HCT116 (cell line): ENCODE results near the gene MPC1.

Experiments used
- CEBPB ChIP-seq: IDR thresholded peaks from 2 replicates; pipeline ENCODE4 v1.6.1; 2012; ENCODE audit warnings: low read depth
- POLR2A ChIP-seq: IDR thresholded peaks from 2 replicates; pipeline ENCODE4 v1.7.0; 2011; ENCODE audit warnings: borderline replicate concordance; ENCODE audit not compliant: insufficient read depth, insufficient read length; ENCODE audit errors: extremely low read depth
- POLR2AphosphoS5 ChIP-seq: IDR thresholded peaks from 2 replicates; pipeline ENCODE4 v1.6.1; 2011; ENCODE audit warnings: mild to moderate bottlenecking, low read depth, low read length, moderate library complexity
- RAD21 ChIP-seq: IDR thresholded peaks from 2 replicates; pipeline ENCODE4 v1.6.1; 2012; ENCODE audit warnings: low read depth, mild to moderate bottlenecking
- SP1 ChIP-seq: IDR thresholded peaks from 2 replicates; pipeline ENCODE4 v1.6.1; 2012; ENCODE audit warnings: low read depth
- ZBTB33 ChIP-seq: IDR thresholded peaks from 2 replicates; pipeline ENCODE4 v1.6.1; 2011; ENCODE audit warnings: mild to moderate bottlenecking, low read length, moderate library complexity; ENCODE audit not compliant: insufficient replicate concordance; ENCODE audit errors: extremely low read depth
- TF ChIP-seq, protein P1 (sequence below): IDR thresholded peaks from 2 replicates; pipeline ENCODE4 v1.6.1; 2012; ENCODE audit warnings: low read depth
- TF ChIP-seq, protein P2 (sequence below), 3 experiments: fragments of 200-600 bp in 1 of 3; sonication (generic) in 1 of 3; IDR thresholded peaks in 2 of 3; conservative IDR thresholded peaks in 1 of 3; 2 replicates each; pipeline ENCODE4 v1.5.1; 2012 to 2017; ENCODE audit warnings: low read depth in 2 of 3, low read length in 2 of 3, antibody characterized with exemption in 1 of 3, borderline replicate concordance in 1 of 3, control low read depth in 1 of 3, mild to moderate bottlenecking in 1 of 3, mixed read lengths in 1 of 3, mixed run types in 1 of 3, moderate library complexity in 1 of 3; ENCODE audit not compliant: insufficient read depth in 1 of 3

- no peak for TF ChIP-seq ZBTB33
- TF ChIP-seq POLR2A, result no peak
- TF ChIP-seq, protein P1, sequence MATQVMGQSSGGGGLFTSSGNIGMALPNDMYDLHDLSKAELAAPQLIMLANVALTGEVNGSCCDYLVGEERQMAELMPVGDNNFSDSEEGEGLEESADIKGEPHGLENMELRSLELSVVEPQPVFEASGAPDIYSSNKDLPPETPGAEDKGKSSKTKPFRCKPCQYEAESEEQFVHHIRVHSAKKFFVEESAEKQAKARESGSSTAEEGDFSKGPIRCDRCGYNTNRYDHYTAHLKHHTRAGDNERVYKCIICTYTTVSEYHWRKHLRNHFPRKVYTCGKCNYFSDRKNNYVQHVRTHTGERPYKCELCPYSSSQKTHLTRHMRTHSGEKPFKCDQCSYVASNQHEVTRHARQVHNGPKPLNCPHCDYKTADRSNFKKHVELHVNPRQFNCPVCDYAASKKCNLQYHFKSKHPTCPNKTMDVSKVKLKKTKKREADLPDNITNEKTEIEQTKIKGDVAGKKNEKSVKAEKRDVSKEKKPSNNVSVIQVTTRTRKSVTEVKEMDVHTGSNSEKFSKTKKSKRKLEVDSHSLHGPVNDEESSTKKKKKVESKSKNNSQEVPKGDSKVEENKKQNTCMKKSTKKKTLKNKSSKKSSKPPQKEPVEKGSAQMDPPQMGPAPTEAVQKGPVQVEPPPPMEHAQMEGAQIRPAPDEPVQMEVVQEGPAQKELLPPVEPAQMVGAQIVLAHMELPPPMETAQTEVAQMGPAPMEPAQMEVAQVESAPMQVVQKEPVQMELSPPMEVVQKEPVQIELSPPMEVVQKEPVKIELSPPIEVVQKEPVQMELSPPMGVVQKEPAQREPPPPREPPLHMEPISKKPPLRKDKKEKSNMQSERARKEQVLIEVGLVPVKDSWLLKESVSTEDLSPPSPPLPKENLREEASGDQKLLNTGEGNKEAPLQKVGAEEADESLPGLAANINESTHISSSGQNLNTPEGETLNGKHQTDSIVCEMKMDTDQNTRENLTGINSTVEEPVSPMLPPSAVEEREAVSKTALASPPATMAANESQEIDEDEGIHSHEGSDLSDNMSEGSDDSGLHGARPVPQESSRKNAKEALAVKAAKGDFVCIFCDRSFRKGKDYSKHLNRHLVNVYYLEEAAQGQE, result no peak
- TF ChIP-seq, protein P2, sequence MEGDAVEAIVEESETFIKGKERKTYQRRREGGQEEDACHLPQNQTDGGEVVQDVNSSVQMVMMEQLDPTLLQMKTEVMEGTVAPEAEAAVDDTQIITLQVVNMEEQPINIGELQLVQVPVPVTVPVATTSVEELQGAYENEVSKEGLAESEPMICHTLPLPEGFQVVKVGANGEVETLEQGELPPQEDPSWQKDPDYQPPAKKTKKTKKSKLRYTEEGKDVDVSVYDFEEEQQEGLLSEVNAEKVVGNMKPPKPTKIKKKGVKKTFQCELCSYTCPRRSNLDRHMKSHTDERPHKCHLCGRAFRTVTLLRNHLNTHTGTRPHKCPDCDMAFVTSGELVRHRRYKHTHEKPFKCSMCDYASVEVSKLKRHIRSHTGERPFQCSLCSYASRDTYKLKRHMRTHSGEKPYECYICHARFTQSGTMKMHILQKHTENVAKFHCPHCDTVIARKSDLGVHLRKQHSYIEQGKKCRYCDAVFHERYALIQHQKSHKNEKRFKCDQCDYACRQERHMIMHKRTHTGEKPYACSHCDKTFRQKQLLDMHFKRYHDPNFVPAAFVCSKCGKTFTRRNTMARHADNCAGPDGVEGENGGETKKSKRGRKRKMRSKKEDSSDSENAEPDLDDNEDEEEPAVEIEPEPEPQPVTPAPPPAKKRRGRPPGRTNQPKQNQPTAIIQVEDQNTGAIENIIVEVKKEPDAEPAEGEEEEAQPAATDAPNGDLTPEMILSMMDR (IDR thresholded peaks at IDR 0.05 in 2 of 3, conservative IDR thresholded peaks at IDR 0.05 in 1 of 3; ENCODE audit: borderline replicate concordance in 1 of 3, insufficient read depth in 1 of 3, low read depth in 2 of 3, low read length in 2 of 3), result no peak
- TF ChIP-seq CEBPB, result no peak
- no peak for TF ChIP-seq RAD21
- TF ChIP-seq POLR2AphosphoS5, result no peak
- no peak for TF ChIP-seq SP1
Measured at GRCh38 chr6:166370489-166370888, 12.3 kb downstream of the MPC1 start.
